Right lobe of liver (tissue), 4 donors: Measurements from ENCODE around the gene VSIG1.

Experiments
- POLR2A ChIP-seq: fragments of 450-650 bp; IDR thresholded peaks from one replicate; pipeline ENCODE4 v1.6.1; 2017; ENCODE audit warnings: antibody characterized with exemption, mild to moderate bottlenecking
- TF ChIP-seq, protein P1 (sequence below), 4 donors: fragments of 200-600 bp in 3 of 4; fragments of 450-650 bp in 1 of 4; IDR thresholded peaks; one replicate each; pipeline versions ENCODE4 v1.5.1 to v1.8.0; 2016 to 2022; ENCODE audit warnings: antibody characterized with exemption in 4 of 4, mild to moderate bottlenecking in 2 of 4
- donor health status: DM: no; HTN: no; CAD: no.
- donor health status: DM: no; HTN: no; CAD: no.
- donor health status: DM: no; HTN: yes; CAD: no.

DNA sequence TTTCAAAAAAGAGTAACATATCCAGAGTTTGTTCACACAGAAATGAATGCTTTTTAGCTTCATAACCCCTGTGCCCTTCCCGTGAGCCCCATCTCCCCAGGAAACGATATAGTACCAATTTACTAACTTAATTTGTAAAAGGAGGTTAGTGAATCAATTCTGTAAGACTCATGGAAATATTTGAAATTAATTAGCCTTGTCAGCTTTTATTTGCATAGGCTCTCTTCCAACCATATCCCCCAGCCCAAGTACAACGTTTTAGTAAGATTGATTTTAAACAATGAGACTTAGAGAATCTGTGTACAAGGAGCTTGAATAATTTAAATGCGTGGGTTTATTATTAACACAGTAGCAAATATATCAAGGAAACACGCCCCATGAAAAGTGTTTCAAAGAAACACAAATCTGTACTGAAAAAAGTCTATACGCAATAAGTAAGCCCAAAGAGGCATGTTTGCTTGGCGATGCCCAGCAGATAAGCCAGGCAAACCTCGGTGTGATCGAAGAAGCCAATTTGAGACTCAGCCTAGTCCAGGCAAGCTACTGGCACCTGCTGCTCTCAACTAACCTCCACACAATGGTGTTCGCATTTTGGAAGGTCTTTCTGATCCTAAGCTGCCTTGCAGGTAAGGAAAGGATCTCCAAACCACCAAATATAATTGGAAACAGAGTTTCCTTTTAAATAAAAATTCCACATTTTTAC lies at the start of gene VSIG1:
- TF ChIP-seq, protein P1, sequence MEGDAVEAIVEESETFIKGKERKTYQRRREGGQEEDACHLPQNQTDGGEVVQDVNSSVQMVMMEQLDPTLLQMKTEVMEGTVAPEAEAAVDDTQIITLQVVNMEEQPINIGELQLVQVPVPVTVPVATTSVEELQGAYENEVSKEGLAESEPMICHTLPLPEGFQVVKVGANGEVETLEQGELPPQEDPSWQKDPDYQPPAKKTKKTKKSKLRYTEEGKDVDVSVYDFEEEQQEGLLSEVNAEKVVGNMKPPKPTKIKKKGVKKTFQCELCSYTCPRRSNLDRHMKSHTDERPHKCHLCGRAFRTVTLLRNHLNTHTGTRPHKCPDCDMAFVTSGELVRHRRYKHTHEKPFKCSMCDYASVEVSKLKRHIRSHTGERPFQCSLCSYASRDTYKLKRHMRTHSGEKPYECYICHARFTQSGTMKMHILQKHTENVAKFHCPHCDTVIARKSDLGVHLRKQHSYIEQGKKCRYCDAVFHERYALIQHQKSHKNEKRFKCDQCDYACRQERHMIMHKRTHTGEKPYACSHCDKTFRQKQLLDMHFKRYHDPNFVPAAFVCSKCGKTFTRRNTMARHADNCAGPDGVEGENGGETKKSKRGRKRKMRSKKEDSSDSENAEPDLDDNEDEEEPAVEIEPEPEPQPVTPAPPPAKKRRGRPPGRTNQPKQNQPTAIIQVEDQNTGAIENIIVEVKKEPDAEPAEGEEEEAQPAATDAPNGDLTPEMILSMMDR (IDR thresholded peaks at IDR 0.05) = no peak
- no peak for TF ChIP-seq POLR2A
